ENCODE measurements around the gene GPRC5D.

Gene GPRC5D

DNA sequence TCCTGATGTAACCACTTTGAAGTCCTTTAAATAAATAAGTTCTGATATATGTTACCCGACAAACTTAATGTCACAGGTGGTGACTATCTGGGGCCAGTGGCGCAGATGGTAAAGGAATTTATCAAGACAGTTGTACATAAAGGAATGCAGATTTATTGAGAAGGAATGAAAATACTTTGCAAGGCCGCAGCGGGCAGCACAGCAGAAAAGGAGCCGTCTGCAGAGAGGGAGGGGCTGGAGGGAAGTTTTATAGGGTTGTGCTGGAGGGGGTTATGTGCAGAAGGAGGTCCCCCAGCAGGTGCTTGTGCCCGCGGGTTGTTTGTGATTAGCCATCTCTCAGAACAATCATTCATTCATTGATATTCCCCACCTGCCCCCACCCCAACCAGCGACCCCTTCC, 17.4 kb downstream of the GPRC5D start:
- DNase-seq (ENCODE audit: low spot score) = no peak

DNA sequence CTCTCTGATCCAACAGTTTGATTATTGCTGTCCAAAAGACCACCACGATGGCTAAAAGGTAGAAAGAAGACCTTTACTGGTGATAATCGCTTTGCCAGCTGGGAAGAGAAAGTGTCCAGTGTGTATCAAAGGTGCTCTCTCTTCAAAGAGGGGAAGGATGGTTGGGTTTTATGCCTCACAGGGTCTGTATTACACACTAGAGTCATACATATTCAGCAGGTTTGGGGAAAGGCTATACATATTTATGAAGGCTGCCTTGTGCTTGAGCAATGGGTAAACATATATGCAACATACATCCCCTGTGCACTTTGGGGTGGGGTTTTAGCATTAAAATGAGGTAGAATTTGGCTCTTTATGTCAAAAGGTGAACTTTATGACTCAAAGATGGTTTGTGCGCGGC, 18.2 kb downstream of the GPRC5D start:
- no peak for DNase-seq (ENCODE audit: low spot score)

DNA sequence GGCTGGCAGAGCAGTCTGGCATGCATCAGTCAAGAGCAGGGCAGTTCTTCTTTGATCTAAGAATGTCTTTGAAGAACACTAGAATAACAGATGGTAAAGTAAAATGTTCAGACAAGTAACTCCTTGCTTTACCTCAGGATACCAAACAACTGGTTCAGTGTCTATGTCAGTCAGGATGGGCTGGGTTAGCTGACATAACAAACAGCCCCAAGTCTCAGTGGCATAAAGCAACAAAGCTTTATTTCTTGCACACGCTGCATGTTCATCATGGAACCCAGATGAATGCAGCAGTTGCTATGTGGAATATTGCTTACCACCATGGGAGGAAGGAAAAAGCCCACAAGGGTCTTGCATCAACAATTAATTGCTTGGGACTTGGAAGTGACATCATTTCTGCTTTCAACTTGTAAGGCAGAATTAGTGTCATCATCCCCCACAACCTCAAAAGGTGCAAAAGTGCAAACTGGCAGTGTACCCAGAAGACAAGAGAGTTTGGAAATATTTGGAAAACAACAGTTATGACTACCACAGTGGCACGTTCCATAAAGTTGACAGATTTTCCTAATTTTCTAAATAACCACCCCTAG, 21.2 kb downstream of the GPRC5D start:
- no peak for DNase-seq (ENCODE audit: low spot score)

DNA sequence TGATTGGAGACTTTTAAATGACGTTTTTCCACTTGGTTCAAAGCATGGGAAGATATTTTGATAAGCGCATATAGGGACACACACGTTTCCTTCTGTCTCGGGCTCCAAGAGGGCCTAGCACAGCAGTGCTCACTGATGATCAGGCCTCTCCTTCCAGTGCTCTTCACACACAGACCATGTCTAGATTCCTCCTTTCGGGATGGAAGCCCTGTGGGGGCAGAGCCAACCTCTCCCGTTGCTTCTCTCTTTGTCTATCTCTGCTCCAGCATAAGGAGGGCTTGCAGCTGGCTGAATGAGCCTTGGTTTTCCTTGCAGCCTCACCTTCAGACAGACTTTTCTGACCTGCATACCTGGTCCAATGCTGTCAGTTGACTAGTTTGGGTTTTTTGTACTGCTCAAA, 22.3 kb downstream of the GPRC5D start:
- DNase-seq (ENCODE audit: low spot score) = no peak

DNA sequence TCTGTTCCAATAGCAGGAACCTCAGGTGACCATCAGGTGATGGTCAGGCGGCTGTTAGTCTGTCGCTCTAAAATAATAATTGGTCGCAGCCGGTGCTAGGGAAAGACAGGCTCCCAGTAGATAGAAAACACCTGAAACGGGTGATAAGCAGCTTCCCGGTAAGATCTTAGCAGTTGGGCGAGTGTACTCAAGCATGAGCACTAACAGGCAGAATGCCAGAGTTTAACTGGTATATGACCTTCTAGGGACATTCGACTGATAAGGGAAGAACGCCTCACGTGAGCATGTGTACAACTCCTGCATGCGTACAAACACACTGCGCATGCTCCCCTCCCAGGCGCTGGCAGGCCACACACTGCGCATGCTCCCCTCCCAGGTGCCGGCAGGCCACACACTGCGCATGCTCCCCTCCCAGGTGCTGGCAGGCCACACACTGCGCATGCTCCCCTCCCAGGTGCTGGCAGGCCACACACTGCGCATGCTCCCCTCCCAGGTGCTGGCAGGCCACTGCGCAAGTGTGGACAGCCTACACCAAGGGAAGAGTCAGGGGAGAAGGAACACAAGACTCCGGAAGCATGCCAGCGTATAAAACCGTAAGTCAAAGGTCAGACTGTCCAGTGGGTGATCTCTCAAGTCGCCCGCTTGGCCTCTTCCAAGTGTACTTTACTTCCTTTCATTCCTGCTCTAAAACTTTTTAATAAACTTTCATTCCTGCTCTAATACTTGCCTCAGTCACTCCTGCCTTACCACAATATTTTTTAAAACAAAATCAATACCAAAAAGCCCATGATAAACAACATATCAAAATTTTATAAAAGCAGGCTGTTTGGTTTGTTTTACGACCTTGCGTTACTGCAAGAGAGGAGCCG, 24.5 kb downstream of the GPRC5D start:
- peak; percentile 80 for DNase-seq (ENCODE audit: low spot score)

DNA sequence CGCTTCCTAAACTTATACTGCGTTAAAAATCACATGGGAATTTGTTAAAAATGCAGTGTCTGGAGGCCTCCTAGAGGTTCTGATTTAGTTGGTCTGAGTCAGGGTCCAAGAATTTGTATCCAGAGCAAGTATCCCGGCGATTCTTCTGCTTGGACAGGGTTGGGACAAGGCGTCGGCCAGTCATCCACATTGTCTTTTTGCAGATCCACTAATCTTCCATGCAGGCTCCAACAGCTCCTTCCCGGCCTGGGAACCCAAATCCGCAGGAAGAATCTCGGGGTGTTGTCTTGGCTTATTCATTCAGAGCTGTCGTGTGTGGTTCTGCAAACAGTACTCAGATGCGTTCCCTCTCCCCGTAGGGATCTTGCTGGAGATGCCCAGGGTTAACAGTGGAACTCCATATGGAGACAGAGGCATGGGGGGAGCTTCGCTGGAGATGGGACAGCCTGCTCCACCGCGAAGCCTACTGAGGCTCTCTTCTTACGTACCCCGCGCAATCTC, 25.3 kb downstream of the GPRC5D start:
- DNase-seq (ENCODE audit: low spot score) = no peak

DNA sequence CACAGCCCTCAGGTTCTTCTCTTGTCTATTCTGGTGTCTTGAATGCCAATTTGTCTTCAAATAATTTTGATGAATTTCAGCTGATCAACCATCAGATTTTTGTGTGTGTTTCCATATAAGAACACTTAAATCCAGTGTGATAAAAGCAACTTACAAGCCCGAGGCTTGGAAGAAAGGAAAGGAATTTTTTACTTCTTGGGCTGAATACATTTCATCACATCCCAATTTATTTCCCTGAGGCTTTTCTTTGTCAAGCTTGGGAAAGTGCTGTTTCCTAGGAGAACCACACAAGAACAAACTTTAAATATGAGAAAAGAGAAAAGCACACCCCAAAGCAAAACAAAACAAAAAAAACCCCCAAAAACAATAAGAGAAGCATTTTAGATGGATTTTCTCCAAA, 26.6 kb downstream of the GPRC5D start:
- DNase-seq (ENCODE audit: low spot score) = no peak

DNA sequence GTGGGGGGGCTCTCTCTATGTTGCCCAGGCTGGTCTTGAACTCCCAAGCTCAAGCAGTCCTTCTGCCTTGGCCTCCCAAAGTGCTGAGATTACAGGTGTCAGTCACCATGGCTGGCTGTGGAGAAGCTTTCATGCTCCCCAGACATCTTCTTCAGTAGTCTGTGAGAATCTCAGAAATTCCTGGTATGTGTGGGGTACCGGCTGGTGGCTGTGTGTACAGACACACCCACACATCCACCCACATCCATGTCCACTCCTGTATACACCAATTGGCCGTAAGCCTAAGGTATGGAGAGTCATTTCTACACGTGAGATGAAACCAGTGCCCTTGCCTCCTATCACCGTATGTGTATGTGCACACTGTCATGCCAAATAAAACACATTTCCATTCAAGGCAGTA, 27.8 kb downstream of the GPRC5D start:
- DNase-seq (ENCODE audit: low spot score) = no peak

DNA sequence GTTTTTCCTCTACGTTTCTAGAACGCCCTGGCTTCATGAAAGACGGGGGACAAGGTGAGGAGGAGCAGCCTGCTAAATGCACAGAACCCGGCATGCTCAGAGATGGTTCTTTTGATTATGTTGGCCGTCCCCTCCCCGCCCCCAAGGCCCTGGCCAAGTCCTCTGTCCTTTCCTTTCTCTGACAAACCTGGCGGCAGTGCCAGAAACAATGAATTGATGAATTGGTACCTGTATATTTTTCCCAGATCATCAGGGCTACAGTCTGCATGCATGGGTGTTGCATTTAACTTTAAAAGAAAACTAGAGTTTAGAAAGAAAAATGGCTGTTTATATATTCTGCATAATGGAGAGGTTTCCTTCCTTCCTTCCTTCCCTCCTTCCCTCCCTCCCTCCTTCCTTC, 29.0 kb downstream of the GPRC5D start:
- DNase-seq (ENCODE audit: low spot score) = no peak

DNA sequence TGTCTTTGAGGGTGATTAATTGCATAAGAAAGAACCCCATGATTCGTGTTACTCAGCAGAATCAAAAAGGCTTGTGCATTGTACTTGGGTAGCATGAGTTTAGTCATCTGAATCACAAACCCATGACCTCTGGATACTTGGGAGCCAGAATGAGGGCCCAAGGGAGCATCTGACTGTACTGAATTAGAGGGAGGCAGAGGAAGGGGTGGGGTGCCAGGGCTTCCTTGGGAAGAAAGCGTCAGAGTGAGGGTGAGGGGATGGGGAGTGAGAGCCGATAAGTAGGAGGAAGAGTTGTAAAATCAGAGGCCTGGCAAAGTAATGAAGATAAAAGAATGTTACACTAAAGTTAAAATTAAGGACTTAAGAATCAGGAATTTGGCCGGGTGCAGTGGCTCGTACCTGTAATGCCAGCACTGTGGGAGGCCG, 29.8 kb downstream of the GPRC5D start:
- no peak for DNase-seq (ENCODE audit: low spot score)

DNA sequence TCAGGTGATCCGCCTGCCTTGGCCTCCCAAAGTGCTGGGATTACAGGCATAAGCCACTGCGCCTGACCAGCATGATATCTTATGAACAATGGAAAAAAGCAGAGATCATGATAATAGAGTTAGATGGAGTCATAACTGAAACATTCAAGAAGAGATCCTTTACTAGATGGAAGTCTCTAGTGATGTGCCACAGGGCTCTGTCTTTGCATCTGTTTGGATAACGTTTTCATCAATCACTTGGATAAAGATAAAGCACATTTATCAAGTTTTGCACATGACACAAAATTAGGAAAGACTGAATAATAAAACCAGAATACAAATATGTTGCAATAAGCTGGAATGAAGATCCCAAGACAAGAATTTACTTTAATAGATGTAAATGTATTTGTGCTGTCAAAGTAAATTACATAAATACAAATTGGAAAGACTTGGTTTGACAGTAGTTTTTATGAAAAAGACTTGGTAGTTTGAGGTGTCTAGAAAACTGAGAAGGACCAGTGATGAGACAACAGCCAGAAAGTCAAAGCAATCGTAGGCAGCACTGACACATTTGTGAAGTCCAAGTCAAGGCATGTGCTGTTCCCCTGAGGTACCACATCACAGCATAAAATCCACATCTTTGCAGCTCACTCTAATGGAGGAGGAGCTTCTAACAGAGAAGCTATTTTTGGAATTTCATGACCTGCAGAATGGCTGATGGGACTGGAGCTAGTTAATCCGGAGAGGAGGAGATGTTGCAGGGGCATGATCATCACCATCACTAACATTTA, 32.1 kb downstream of the GPRC5D start:
- no peak for DNase-seq (ENCODE audit: low spot score)

DNA sequence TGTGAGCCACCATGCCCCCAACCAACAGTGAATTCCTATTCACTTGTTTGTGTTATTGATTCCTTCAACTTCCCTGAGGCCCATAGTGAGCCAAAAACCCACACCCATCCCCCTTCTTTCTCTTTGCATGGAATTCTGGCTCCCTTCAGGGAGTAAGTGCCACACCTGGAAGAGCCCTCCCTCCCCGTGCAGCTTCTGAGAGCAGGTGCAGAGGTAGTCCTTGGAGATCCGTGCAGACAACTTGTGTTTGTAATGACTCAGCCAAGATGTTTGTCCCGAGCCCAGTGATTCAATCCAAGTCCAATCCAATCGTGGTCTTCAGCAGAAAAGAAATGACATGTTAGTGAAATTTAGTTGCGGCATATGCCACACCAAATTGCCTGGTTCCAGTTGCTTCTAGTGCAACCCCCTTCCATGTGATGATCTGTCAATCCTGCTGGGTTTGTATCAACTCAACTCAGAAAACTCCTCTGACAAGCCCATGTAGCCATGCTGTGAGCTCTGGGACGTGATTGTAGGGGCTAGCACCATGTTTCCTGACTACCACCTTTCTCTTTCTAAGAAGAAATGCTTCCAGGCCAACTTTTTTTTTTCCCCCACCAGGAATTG, 33.1 kb downstream of the GPRC5D start:
- DNase-seq (ENCODE audit: low spot score) = no peak

DNA sequence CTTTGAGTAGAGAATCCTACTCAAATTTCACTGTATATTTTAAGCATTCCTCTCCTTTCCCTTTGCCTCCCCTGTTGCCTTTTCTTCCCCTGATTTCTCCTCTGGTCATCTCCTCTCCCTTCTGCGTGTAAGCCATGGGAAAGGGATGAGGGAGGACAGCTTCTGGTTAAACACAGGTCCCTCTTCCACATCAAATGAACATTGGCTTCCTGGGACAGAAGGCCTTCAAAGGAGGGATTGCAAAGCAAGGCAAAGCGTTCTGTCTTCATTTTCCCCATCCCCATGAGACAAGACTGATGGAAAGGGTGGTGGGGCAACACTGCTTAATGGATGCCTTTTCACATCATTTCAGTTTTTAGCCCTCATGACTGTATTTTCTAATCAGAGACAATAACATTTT, 34.5 kb downstream of the GPRC5D start:
- no peak for DNase-seq (ENCODE audit: low spot score)

DNA sequence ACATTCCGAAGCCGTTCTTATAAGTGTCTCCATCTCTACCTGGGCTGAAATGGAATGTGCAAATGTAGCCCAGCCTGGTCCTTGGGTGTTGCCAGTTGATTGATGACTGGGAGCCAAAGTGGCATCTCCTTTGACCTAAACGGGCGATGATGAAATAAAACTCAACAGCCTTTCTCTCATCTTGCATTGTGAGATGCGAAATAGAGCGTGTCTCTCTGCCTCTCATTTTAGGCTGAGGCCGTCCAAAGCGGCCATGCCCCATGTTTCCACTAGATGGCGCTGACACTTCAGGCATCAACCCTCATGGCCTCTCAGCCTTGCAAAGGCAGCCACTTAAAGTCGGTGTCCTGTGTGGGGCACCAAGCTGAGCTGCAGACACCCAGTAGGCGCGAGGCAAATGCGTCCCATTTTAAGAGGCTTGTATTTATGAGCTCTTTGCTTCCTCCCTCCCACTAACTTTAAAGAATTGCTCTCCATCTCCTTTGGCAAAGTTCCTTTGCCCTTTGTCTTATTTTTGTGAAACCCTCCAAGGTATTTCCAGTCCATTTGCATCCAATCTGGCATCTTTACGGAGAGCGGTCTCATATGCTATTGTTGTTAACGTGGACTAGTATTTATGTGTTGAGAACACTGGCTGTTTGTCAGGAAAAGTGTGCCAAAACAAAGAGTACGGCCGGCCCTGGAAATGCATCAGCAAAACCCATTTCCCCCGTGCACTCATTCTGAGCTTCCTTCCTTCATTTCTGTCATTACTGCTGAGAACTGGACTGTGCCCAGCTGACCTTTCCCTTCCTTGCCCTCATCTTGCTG, 35.6 kb downstream of the GPRC5D start:
- peak; percentile 61 for DNase-seq (ENCODE audit: low spot score)

DNA sequence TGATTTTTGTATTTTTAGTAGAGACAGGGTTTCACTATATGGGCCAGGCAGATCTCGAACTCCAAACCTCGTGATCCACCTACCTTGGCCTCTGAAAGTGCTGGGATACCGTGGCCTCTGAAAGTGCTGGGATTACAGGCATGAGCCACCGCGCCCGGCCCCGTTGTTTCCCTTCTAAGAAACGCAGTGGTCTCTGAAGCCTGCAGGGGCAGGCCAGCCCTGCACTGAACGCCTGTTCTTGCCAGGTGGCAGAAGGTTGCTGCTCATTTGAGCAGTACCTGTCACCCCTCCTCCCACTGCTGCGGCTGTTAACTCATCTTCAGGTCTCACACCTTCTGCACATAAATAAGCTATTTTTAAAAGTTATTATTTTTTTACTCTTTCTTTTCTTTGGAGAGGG, 36.3 kb downstream of the GPRC5D start:
- no peak for DNase-seq (ENCODE audit: low spot score)

DNA sequence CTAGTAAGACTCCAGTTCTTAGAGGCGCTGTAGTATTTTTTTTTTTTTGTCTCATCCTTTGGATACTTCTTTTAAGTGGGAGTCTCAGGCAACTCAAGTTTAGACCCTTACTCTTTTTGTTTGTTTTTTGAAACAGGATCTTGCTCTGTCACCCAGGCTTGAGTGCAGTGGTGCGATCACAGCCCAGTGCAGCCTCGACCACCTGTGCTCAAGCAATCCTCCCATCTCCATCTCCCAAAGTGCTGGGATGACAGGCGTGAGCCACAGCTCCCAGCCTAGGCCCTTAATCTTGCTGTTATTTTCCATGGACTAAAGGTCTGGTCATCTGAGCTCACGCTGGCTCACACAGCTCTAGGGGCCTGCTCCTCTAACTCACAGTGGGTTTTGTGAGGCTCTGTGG, 39.3 kb downstream of the GPRC5D start:
- no peak for DNase-seq (ENCODE audit: low spot score)

DNA sequence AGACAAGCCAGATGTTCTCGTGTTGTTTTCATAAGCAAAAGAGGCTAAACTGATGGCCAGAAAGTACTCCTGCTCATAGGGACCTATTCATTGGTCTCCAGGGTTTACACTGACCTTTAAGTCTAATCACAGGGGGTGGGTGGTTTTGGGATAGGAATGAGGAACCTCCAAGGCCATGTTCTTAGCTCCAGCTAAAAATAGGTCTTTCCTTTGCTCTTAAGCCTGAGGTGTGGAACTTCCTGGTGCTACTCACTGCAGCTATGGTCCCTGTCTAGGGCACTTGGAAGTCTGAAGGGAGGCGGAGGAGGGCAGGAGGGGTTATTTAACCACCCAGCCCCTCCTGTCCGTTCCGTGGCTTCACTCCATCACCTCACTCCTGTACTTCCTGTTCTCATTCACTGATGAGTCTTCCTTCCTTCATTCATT, 42.0 kb downstream of the GPRC5D start:
- DNase-seq (ENCODE audit: low spot score) = no peak

DNA sequence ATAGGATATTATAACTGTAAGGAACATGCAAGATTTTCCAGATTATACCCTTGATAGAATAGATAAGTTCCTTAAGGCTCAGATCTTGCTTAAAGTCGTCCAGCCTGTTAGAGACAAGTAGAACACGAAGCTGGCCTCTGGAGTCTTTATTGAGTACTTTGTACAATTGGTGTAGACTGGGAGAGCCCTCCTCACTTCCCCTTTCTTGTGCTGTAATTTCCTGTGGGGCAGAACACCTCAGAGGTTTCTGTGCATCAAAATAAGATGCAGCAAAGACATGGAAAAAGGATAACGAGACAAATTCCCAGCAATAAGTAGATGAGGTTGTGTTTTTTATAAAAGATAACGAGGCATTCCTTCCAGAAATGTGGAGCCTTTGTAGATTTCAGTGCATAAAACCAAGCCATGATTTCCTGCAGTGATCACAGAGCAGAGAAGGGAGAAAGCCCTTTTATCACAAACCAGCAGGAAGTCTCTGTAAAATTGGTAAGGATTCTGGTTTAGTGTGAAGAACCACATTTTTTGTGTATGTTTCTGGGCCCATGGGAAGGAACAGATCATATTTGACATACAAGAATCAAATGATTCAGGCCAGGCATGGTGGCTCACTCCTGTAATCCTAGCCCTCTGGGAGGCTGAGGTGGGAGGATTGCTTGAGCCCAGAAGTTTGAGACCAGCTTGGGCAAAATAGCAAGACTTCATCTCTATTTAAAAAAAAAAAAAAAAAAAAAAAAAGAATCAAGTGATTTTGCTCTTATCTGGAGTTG, 42.6 kb downstream of the GPRC5D start:
- DNase-seq (ENCODE audit: low spot score) = no peak

DNA sequence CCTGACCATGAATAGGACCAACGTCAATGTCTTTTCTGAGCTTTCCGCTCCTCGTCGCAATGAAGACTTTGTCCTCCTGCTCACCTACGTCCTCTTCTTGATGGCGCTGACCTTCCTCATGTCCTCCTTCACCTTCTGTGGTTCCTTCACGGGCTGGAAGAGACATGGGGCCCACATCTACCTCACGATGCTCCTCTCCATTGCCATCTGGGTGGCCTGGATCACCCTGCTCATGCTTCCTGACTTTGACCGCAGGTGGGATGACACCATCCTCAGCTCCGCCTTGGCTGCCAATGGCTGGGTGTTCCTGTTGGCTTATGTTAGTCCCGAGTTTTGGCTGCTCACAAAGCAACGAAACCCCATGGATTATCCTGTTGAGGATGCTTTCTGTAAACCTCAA, 43.3 kb downstream of the GPRC5D start:
- no peak for DNase-seq (ENCODE audit: low spot score)

DNA sequence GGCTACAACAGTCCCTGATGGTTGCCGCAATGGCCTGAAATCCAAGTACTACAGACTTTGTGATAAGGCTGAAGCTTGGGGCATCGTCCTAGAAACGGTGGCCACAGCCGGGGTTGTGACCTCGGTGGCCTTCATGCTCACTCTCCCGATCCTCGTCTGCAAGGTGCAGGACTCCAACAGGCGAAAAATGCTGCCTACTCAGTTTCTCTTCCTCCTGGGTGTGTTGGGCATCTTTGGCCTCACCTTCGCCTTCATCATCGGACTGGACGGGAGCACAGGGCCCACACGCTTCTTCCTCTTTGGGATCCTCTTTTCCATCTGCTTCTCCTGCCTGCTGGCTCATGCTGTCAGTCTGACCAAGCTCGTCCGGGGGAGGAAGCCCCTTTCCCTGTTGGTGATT, 43.7 kb downstream of the GPRC5D start:
- no peak for DNase-seq (ENCODE audit: low spot score)

DNA sequence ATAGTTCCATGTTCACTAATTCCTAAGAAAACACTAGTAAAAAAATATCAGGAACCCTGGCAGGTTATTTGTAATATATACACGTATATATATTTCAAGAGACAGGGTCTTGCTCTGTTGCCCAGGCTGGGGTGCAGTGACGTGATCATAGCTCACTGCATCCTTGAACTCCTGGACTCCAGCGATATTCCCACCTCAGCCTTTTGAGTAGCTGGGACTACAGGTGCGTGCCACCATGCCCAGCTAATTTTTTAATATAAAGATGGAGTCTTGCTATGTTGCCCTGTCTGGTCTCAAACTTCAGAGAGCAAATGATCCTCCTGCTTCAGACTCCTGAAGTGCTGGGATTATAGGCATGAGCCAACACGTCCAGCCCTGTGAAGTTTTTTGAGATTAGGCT, 44.4 kb downstream of the GPRC5D start:
- no peak for DNase-seq (ENCODE audit: low spot score)
